ENCODE measurements around the gene ADAM22.
"Not testable (repeated sequence)": the region's sequence is repeated elsewhere in the genome, so short reads cannot be mapped to it uniquely, and the experiment has no call there.

The ADAM22 gene, protein sequence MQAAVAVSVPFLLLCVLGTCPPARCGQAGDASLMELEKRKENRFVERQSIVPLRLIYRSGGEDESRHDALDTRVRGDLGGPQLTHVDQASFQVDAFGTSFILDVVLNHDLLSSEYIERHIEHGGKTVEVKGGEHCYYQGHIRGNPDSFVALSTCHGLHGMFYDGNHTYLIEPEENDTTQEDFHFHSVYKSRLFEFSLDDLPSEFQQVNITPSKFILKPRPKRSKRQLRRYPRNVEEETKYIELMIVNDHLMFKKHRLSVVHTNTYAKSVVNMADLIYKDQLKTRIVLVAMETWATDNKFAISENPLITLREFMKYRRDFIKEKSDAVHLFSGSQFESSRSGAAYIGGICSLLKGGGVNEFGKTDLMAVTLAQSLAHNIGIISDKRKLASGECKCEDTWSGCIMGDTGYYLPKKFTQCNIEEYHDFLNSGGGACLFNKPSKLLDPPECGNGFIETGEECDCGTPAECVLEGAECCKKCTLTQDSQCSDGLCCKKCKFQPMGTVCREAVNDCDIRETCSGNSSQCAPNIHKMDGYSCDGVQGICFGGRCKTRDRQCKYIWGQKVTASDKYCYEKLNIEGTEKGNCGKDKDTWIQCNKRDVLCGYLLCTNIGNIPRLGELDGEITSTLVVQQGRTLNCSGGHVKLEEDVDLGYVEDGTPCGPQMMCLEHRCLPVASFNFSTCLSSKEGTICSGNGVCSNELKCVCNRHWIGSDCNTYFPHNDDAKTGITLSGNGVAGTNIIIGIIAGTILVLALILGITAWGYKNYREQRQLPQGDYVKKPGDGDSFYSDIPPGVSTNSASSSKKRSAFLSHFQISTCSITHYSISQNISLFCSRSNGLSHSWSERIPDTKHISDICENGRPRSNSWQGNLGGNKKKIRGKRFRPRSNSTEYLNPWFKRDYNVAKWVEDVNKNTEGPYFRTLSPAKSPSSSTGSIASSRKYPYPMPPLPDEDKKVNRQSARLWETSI

DNA sequence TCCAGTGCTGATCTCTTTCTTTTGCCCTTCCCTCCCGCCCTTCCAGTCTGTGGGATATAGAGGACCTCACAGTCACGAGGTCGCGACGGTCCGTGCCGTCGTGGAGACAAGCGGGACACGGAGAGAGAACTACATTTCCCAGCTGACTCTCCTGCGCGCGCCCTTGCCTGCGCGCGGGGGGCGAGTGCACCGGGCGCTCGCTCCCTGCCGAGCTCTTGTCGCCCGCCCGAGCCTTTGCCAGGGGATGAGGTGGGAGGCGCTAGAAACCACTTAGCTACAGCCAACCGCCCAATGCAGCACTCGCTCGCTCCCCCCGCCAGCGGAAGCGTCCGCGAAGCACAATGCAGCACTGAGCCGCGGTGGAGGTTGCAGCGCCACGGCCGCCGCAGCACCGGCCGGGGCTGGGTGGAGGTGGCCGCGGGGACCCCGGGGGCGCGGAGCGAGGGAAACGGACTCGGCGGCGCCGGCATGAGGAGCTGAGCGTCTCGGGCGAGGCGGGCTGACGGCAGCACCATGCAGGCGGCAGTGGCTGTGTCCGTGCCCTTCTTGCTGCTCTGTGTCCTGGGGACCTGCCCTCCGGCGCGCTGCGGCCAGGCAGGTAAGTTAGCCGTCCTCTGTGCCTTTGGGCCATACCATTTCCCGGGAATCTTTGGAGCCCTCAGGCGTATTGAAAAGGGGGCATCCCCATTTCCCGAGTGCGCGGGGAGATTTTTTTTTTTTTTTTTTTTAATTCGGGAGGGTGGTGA is at the start of gene ADAM22:
Gene ADAM22 (plus strand): TSS at position 299 of the 746 bp plus-strand sequence. CDS start 215 bp downstream, at position 514.
- peak; percentile 10 for DNase-seq (ENCODE audit: low read depth)
- H3K4me3 ChIP-seq (ENCODE audit: control insufficient read depth, low read depth, low read length): peak within 1 kb of the TSS; percentile 50
- TF ChIP-seq, protein P1, sequence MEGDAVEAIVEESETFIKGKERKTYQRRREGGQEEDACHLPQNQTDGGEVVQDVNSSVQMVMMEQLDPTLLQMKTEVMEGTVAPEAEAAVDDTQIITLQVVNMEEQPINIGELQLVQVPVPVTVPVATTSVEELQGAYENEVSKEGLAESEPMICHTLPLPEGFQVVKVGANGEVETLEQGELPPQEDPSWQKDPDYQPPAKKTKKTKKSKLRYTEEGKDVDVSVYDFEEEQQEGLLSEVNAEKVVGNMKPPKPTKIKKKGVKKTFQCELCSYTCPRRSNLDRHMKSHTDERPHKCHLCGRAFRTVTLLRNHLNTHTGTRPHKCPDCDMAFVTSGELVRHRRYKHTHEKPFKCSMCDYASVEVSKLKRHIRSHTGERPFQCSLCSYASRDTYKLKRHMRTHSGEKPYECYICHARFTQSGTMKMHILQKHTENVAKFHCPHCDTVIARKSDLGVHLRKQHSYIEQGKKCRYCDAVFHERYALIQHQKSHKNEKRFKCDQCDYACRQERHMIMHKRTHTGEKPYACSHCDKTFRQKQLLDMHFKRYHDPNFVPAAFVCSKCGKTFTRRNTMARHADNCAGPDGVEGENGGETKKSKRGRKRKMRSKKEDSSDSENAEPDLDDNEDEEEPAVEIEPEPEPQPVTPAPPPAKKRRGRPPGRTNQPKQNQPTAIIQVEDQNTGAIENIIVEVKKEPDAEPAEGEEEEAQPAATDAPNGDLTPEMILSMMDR (IDR thresholded peaks at IDR 0.05; ENCODE audit: control insufficient read depth, insufficient read depth, low read depth, low read length, missing control alignments): no peak

DNA sequence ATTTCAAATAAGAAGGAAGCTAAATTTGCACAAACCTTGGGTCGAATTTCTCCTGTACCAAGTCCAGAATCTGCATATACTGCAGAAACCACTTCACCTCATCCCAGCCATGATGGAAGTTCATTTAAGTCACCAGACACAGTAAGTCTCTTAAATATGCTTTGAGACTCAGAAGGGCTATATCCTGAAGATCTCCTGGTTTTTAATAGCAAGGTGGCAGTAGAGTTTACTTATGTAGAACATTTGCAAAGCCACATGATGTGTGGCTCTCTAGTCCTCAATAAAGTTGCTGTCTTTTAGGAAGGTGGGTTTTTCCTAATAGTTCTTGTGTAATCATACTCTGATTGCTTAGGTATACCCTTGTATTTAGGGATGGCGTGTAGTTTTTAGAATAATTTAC is 49.0 kb upstream of the ADAM22 start:
- TF ChIP-seq, protein P1 (IDR thresholded peaks at IDR 0.05; ENCODE audit: control insufficient read depth, insufficient read depth, low read depth, low read length, missing control alignments): no peak
- no peak for DNase-seq (ENCODE audit: low read depth)
- H3K4me3 ChIP-seq (ENCODE audit: control insufficient read depth, low read depth, low read length): no peak overlapping the region

DNA sequence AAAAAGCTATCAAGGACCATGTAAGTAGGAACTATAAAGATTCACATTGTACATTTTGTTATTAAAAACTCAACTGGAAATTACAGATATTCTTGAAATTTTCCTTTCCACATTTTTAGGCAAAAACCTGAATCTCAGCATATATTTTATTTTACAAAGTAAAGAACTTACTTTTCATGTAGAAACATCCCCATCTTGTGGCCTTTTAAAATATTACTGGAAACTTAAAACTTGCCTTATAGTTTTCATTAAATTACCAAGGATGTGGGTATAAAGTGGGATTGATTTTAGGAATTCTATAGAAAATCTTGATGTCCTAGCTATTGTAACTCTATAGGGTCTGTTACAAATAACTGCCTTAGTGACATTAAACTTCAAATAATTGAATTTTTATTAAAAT is 47.2 kb upstream of the ADAM22 start:
- no peak overlapping the region for H3K4me3 ChIP-seq (ENCODE audit: control insufficient read depth, low read depth, low read length)
- TF ChIP-seq, protein P1 (IDR thresholded peaks at IDR 0.05; ENCODE audit: control insufficient read depth, insufficient read depth, low read depth, low read length, missing control alignments): peak; percentile 15
- DNase-seq (ENCODE audit: low read depth): peak; percentile 28

DNA sequence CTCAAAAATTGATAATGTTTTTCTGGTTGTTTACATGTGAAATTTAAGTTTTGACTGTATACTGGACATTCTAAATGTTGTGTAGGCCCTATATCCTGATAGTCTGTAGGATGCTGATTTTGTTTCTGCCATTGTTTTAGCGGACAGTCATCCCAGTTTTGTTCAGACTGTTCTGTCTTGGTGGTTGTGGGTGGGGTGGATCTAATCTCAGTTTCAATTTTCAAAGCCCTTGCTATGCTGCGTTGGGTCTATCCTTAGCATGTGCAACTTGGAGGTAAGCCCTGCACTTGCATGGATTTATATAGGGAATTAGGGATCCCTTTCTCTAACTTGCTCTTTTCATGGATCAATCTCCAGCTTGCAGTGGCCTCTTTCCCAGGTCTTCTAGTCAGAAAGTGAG is 38.7 kb upstream of the ADAM22 start:
- H3K4me3 ChIP-seq (ENCODE audit: control insufficient read depth, low read depth, low read length): no peak overlapping the region
- no peak for DNase-seq (ENCODE audit: low read depth)

DNA sequence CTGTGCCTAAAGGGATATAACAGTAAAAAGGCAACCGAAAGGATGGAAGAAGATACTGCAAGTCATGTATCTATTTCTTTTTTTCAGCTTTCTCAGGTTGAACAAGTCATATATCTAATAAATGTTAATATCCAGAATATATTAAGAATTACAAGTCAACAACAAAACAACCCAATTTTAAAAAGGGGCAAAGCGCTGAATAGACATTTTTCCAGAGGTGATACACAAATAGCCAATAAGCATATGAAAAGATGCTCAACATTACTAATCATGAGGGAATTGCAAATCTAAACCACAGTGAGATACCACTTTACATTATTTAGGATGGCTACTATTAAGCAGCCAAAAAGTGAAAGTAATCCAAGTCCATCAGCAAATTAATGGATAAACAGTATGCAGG is 34.8 kb upstream of the ADAM22 start:
- TF ChIP-seq, protein P1 (IDR thresholded peaks at IDR 0.05; ENCODE audit: control insufficient read depth, insufficient read depth, low read depth, low read length, missing control alignments): no peak
- no peak overlapping the region for H3K4me3 ChIP-seq (ENCODE audit: control insufficient read depth, low read depth, low read length)
- no peak for DNase-seq (ENCODE audit: low read depth)

More for the DNA sequence above, 38.7 kb upstream of the ADAM22 start:
- TF ChIP-seq, protein P1 (IDR thresholded peaks at IDR 0.05; ENCODE audit: control insufficient read depth, insufficient read depth, low read depth, low read length, missing control alignments): no peak

DNA sequence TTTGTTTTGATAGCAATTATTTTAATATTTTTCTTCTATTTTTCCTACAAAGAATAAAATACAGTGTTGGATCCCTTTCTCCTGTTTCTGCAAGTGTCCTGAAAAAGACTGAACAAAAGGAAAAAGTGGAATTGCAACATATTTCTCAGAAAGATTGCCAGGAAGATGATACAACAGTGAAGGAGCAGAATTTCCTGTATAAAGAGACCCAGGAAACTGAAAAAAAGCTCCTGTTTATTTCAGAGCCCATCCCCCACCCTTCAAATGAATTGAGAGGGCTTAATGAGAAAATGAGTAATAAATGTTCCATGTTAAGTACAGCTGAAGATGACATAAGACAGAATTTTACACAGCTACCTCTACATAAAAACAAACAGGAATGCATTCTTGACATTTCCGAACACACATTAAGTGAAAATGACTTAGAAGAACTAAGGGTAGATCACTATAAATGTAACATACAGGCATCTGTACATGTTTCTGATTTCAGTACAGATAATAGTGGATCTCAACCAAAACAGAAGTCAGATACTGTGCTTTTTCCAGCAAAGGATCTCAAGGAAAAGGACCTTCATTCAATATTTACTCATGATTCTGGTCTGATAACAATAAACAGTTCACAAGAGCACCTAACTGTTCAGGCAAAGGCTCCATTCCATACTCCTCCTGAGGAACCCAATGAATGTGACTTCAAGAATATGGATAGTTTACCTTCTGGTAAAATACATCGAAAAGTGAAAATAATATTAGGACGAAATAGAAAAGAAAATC is 26.7 kb upstream of the ADAM22 start:
- not testable (repeated sequence) for DNase-seq (ENCODE audit: low read depth); H3K4me3 ChIP-seq (ENCODE audit: control insufficient read depth, low read depth, low read length)

DNA sequence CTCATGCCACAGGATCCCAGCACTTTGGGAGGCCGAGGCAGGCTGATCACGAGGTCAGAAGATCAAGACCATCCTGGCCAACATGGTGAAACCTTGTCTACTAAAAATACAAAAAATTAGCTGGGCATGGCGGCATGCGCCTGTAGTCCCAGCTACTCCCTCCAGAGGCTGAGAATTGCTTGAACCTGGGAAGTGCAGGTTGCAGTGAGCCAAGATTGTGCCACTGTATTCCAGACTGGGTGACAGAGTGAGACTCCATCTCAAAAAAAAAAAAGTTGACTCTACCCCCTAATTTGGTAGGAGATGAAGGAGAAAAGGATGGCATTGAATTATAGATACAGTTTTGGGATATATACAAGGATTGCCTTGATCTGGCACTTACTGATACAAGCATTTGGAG is 25.2 kb upstream of the ADAM22 start:
- H3K4me3 ChIP-seq (ENCODE audit: control insufficient read depth, low read depth, low read length); DNase-seq (ENCODE audit: low read depth): not testable (repeated sequence)
